ENCODE data around the gene BMP8B. TPM values are rescaled to one million over a fixed set of nuclear protein-coding genes. Genes with fewer than 3 reads are reported as not detected.

Gene BMP8B
- total RNA-seq, 1 donor = not detected

DNA sequence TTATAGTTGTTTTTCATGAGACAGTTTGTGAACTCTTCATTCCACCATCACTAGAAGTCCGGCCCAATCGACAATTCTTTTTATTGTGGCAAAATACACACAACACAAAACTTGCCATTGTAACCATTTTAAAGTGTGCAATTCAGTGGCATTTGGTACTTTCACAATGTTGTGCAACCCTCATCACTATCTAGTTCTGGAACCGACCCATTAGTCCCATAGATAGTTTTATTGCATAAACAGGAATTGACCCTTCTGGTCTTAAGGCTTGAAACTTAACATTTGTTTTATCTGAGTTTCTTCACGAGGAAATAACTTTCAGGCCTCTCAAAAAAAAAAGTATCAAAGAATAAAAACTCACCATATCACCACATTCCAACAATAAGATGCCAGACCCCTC, 58.8 kb downstream of the BMP8B start:
- no peak for TF ChIP-seq CTCF (IDR thresholded peaks at IDR 0.05; ENCODE audit: insufficient read depth, low read length)
- no peak overlapping the region for H3K4me3 ChIP-seq (ENCODE audit: low read depth, low read length)
- no peak for DNase-seq (ENCODE audit: low read depth)

- TF ChIP-seq CTCF (IDR thresholded peaks at IDR 0.05; ENCODE audit: insufficient read depth, low read length) = no peak
- no peak overlapping the region for H3K4me3 ChIP-seq (ENCODE audit: low read depth, low read length)
- DNase-seq (ENCODE audit: low read depth) = peak; percentile 13
These were observed 59.6 kb downstream of the BMP8B start for GRCh38 chr1:39729030-39729429.

DNA sequence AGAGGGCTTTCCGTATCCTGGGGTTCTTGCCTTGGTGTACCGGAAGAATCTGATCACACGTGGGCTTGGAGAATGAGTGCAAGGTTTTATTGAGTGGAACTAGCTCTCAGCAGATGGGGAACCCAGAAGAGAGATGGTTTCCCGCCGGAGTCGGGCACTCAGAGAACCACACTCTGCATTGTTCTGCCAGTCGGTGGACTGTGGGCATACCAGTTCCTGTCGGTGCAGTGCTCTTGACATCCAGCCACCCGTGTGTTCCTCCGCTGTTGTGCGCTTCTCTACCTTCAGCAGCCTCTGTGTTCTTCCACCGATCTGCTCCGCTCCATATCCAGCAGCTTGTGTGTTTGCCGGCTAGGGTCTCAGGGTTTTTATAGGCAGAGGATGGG, 60.7 kb downstream of the BMP8B start:
- TF ChIP-seq CTCF (IDR thresholded peaks at IDR 0.05; ENCODE audit: insufficient read depth, low read length) = no peak
- DNase-seq (ENCODE audit: low read depth) = no peak
- no peak overlapping the region for H3K4me3 ChIP-seq (ENCODE audit: low read depth, low read length)

GRCh38 chr1:39727221-39727931, 61.3 kb downstream of the BMP8B start:
- no peak for DNase-seq (ENCODE audit: low read depth)
- no peak for TF ChIP-seq CTCF (IDR thresholded peaks at IDR 0.05; ENCODE audit: insufficient read depth, low read length)
- no peak overlapping the region for H3K4me3 ChIP-seq (ENCODE audit: low read depth, low read length)

DNA sequence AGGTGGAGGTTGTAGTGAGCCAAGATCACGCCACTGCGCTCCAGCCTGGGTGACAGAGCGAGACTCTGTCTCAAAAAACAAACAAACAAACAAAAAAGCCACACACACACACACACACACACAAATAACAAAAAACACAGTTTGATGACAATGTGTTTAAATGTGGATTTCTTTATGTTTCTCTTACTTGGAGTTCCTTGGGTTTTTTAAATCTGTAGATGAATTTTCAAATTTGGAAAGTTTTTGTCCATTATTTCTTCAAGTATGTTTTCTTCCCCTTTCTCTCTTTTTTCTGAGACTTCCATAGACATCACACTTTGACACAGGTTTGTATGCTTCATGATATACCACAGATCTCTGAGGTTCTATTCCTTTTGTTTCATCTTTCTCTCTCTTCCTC, 62.1 kb downstream of the BMP8B start:
- H3K4me3 ChIP-seq (ENCODE audit: low read depth, low read length) = no peak overlapping the region
- TF ChIP-seq CTCF (IDR thresholded peaks at IDR 0.05; ENCODE audit: insufficient read depth, low read length) = no peak
- no peak for DNase-seq (ENCODE audit: low read depth)

- TF ChIP-seq CTCF (IDR thresholded peaks at IDR 0.05; ENCODE audit: insufficient read depth, low read length) = no peak
- no peak for DNase-seq (ENCODE audit: low read depth)
- no peak overlapping the region for H3K4me3 ChIP-seq (ENCODE audit: low read depth, low read length)
These were observed 66.2 kb downstream of the BMP8B start for GRCh38 chr1:39722495-39722894.

DNA sequence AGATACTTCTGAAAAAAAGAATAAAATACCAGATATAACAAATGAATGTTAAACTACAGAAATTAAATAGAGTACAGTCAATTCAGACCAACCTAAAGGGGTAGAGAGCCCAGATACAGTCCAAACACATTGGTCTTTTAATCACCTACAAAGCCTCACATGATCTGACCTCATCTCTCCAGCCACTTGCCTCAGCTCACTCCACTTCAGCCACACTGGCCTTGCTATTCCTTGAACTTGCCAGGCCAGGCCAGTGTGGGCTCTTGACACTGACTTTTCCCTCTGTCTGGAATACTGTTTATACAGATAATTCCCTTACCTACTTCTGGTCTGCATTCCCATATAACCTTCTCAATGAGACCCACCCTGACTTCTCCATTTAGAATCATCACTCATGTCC, 67.0 kb downstream of the BMP8B start:
- no peak for DNase-seq (ENCODE audit: low read depth)
- no peak overlapping the region for H3K4me3 ChIP-seq (ENCODE audit: low read depth, low read length)
- TF ChIP-seq CTCF (IDR thresholded peaks at IDR 0.05; ENCODE audit: insufficient read depth, low read length) = no peak

Measured in fibroblast of the aortic adventitia (primary cell).